ENCODE measurements around the gene ALG1L2.
"Not testable (repeated sequence)": the region's sequence is repeated elsewhere in the genome, so short reads cannot be mapped to it uniquely, and the experiment has no call there.

GRCh38 chr3:130146465-130146864 is 64.8 kb downstream of the ALG1L2 start:
- TF ChIP-seq, protein P1, sequence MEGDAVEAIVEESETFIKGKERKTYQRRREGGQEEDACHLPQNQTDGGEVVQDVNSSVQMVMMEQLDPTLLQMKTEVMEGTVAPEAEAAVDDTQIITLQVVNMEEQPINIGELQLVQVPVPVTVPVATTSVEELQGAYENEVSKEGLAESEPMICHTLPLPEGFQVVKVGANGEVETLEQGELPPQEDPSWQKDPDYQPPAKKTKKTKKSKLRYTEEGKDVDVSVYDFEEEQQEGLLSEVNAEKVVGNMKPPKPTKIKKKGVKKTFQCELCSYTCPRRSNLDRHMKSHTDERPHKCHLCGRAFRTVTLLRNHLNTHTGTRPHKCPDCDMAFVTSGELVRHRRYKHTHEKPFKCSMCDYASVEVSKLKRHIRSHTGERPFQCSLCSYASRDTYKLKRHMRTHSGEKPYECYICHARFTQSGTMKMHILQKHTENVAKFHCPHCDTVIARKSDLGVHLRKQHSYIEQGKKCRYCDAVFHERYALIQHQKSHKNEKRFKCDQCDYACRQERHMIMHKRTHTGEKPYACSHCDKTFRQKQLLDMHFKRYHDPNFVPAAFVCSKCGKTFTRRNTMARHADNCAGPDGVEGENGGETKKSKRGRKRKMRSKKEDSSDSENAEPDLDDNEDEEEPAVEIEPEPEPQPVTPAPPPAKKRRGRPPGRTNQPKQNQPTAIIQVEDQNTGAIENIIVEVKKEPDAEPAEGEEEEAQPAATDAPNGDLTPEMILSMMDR (IDR thresholded peaks at IDR 0.05) = not testable (repeated sequence)
- TF ChIP-seq POLR2A, POLR2AphosphoS5 (IDR thresholded peaks at IDR 0.05): not testable (repeated sequence)

Measured in sigmoid colon (tissue), 4 donors.